NCI-H2029 treated with DMSO at 0.1 percent for 48 hours (cell line): Measurements from ENCODE around the gene CMTM2.
"Not testable (repeated sequence)": the region's sequence is repeated elsewhere in the genome, so short reads cannot be mapped to it uniquely, and the experiment has no call there.

Experiments
- DNase-seq: peaks from one replicate; lab custom pipeline; 2025; lab: John Stamatoyannopoulos, UW

The CMTM2 gene

GRCh38 chr16:66630561-66631260 is 51.4 kb downstream of the CMTM2 start:
- not testable (repeated sequence) for DNase-seq

DNA sequence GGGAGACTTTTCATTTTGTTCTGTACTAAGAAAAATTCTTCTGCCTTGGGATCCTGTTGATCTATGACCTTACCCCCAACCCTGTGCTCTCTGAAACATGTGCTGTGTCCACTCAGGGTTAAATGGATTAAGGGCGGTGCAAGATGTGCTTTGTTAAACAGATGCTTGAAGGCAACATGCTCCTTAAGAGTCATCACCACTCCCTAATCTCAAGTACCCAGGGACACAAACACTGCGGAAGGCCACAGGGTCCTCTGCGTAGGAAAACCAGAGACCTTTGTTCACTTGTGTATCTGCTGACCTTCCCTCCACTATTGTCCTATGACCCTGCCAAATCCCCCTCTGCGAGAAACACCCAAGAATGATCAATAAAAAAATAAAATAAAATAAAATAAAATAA is 52.3 kb downstream of the CMTM2 start:
- not testable (repeated sequence) for DNase-seq

- no peak for DNase-seq
Measured at GRCh38 chr16:66634527-66635196, 55.4 kb downstream of the CMTM2 start.

GRCh38 chr16:66635406-66635805 is 56.1 kb downstream of the CMTM2 start:
- no peak for DNase-seq

- no peak for DNase-seq
Measured at GRCh38 chr16:66636199-66636598, 56.9 kb downstream of the CMTM2 start.

DNA sequence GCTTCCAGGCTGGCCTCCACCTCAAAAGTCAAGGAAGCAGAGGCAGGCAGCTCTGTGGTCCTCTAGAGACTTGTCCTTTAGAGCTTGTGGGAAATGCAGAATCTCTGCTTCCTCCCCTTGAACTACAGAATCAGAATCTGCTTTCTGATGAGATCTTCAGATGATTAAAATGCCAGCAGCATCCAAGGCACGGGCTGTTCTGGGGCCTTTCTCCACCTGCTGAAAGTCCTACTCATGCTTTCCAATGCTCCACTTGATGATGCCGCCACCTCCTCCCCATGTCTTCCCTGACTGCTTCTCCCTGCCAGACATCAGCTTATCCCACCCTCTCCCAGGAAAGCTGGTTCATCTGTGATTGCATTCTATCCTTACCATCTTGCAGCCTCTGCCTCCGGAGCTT is 58.5 kb downstream of the CMTM2 start:
- no peak for DNase-seq
